ENCODE measurements around the gene WWC1.
A peak's percentile ranks its signal among the peaks of the same experiment; 100 is the strongest.

Gene WWC1

DNA sequence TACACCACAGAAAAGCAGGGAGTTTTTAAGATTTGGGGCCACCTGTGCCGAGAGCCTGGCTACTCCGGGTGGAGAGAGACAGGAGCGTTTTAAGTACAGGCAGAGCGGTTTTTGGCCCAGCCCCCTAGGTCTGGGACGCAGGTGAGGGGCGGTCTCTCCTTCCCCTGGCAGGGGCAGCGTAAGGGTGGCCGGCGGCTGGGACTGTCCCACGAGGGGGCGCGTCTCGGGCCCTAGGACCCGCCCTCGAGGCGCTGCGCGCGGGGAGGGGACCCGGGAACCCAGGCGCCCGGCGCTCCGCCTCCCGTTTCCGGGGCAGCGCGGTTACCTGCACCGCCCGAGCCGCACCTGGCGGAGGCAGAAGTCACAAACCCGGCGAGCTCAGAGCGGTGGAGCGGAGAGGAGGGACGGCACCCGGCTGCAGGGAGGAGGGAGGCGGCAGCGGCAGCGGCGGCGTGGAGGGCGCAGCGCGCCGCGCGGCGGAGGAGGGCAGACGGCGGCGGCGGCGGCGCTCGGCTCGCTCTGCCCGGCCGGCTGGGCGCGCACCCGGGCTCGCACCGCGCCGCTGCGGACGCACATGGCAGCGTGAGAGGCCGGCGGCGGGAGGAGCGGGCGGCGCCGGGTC, at the start of gene WWC1:
Gene WWC1, plus strand, starts transcription at position 304 of the 622 bp plus-strand sequence. CDS start 508 bp downstream, outside the sequence.
- DNase-seq (ENCODE audit: low read depth in 2 of 2): peak in 1 of 2 donors; percentile 40

DNA sequence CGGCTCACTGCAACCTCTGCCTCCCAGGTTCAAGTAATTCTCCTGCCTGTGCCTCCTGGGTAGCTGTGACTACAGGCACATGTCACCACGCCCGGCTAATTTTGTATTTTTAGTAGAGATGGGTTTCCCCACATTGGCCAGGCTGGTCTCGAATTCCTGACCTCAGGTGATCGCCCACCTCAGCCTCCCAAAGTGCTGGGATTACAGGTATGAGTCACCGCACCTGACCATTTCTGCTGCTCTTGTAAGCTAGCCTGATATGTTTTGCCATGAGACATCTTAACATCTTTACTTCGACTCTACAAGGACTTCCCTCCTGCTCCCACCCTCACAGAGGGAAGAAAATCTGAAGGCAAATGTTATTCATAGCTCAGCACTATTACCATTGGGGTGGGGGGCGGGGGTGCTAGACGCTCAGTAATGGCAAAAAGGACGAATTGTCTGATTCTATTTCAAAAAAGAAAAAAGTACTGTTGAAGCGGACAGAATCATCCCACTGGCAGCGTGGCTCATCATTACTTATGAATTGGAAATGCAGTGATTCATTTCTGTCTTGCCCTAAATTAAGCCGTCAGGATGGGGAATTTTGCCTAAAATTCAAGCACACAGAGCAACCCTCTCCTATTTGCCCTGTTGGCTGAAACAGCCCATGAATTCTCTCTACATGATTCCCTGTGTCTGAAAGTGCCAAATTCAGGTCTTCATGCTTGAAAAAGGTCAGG, 46.4 kb upstream of the WWC1 start:
- DNase-seq (ENCODE audit: low read depth in 2 of 2): no peak

DNA sequence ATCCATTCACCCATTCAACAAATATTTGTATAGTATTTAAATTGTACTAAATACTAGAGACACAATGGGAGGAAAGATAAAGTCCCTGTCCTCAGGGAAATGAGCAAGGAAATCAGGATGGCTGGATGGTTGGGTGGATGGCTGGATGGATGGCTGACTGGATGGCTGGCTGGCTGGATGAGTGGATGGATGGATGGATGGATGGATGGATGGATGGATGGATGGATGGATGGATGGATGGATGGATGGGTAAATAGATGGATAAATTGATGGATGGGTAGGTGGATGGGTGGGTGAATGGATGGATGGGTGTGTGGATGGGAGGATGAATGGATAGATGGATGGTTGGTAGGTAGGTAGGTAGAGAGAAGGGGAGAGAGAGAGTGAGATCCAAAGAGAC, 41.5 kb upstream of the WWC1 start:
- DNase-seq (ENCODE audit: low read depth in 2 of 2): no peak

DNA sequence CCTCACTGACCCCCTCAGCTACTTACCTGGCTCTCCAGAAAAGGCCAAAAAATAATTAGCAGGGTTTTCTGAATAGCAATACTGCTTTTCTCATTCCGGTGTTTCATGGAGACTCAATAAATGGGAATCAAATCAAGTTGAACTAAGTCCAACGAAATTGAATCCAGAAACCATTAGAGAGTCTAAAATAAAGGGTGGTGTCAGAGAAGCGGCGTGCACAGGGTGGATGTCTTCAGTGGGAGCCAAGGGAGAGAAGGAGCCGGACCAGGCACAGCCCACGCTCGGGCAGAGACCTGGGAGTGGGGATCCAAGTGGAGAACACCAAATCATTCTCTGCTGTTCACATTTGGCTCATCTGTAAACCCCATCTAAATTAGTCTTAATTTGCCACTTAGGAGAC, 40.2 kb upstream of the WWC1 start:
- DNase-seq (ENCODE audit: low read depth in 2 of 2): no peak

DNA sequence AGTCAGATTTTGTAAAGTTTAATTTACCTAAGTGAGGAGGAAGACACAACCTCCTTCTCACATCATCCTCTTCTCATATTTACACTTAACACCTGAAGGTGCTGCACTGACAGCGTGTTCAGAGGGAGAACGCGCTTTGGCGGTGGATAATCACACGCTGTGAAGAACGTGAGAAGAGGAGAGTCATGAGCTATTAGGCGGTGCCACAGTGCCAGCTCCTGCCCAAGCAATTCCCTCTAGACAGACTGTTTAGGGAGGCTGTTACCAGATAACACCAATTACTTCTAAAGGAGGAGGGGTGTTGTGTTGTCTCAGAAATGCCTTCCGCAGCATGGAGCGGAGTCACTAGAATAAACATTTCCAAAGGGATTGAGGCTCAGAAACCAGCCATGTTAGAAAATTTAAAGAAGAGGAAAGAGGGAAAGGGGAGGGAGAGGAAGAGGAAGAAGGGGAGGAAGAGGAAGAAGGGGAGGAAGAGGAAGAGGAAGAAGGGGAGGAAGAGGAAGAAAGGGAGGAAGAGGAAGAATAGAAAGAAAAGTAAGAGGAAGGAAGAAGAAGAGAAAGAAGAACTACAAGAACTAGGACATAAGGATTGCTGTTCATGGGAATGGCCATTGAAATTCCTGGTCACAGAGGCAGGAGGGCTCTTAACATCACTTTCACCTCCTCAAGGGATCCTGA, 37.3 kb upstream of the WWC1 start:
- no peak for DNase-seq (ENCODE audit: low read depth in 2 of 2)

GRCh38 chr5:168260353-168261226, 30.9 kb upstream of the WWC1 start:
- DNase-seq (ENCODE audit: low read depth in 2 of 2): no peak

GRCh38 chr5:168261227-168261571, 30.2 kb upstream of the WWC1 start:
- no peak for DNase-seq (ENCODE audit: low read depth in 2 of 2)

- no peak for DNase-seq (ENCODE audit: low read depth in 2 of 2)
Measured at GRCh38 chr5:168262042-168262743, 29.3 kb upstream of the WWC1 start.

GRCh38 chr5:168263121-168263520, 28.3 kb upstream of the WWC1 start:
- no peak for DNase-seq (ENCODE audit: low read depth in 2 of 2)

- no peak for DNase-seq (ENCODE audit: low read depth in 2 of 2)
Measured at GRCh38 chr5:168266016-168266415, 25.4 kb upstream of the WWC1 start.

- DNase-seq (ENCODE audit: low read depth in 2 of 2): peak; percentile 17 to 46
Measured at GRCh38 chr5:168268949-168269936, 22.2 kb upstream of the WWC1 start.

- DNase-seq (ENCODE audit: low read depth in 2 of 2): no peak
Measured at GRCh38 chr5:168269937-168270330, 21.5 kb upstream of the WWC1 start.

GRCh38 chr5:168270476-168270875, 21.0 kb upstream of the WWC1 start:
- DNase-seq (ENCODE audit: low read depth in 2 of 2): no peak

DNA sequence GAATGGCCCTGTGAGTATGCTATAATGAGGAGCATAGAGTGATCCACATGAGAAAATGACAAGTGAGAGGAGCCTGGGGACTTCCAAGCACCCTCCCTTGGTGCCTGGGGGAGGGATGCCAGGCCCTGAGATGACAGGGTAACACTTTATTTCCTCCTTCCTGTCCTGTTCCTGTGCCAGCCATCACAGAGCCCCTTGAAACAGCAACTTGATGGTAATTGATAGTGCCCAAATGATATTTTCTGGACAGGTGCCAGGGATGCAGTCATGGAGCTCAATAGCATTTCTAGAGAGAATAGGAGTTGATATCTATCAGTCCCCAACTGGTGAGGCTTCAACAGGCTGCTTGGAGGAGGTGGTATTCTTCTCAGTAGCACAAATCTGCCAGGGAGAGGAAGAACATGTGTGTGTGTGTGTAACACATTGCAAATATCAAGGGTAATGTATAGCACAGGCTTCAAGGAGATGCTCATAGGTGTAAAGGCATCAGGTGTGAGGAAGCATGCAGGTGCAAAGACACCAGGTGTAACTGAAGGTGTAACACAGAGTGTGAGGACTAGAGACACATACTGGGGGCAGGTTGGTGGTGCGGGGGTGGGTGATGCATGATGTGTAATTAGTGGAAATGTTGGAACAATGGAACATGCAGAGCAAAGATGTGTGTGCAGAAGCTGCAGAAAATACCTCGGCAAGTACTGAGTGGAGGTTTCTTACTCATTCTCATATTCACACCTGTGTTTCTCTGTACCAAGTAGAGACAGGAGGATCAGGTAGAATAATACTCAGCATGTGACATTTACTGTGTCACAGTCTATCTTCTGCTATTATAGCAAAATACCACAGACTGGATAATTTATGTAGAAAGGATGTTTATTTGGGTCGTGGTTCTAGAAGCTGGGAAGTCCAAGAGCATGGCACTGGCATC, 18.1 kb upstream of the WWC1 start:
- DNase-seq (ENCODE audit: low read depth in 2 of 2): no peak

GRCh38 chr5:168274406-168274805, 17.0 kb upstream of the WWC1 start:
- DNase-seq (ENCODE audit: low read depth in 2 of 2): no peak

DNA sequence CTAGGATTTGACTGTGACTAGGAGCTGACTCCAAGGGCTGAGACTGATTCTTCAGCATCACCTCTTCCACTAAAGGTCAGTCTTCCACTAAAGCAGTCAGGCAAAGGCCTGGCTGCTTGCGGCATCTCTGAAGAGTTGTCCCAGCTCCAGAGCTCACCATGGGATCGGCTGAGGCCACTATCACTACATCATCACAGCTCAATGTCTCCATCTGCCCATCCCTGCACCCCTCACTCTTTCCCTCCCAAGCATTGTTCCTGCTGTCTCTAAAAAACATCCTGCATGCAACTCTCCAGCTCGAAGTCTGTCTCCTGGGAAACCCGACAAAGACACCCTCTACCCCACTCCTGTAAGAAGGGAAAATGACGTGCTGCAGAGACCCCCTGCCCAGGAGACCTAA, 15.5 kb upstream of the WWC1 start:
- no peak for DNase-seq (ENCODE audit: low read depth in 2 of 2)

GRCh38 chr5:168282120-168282519, 9.3 kb upstream of the WWC1 start:
- DNase-seq (ENCODE audit: low read depth in 2 of 2): no peak

DNA sequence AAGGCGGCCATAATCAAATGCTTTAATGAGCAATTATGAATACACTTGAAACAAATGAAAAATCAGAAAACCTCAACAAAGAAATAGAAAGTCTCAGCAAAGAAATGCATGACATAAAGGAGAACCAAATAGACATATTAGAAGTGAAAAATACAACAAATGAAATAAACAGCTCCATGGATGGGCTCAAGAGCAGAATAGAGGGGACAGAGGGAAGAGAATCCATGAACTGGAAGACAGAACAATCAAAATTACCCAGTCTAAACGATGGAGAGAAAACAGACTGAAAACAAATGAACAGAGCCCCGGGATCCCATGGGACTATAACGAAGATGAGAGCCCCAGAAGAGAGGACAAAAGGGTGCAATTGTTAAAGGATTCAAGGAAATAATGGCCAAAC, 6.6 kb upstream of the WWC1 start:
- no peak for DNase-seq (ENCODE audit: low read depth in 2 of 2)

DNA sequence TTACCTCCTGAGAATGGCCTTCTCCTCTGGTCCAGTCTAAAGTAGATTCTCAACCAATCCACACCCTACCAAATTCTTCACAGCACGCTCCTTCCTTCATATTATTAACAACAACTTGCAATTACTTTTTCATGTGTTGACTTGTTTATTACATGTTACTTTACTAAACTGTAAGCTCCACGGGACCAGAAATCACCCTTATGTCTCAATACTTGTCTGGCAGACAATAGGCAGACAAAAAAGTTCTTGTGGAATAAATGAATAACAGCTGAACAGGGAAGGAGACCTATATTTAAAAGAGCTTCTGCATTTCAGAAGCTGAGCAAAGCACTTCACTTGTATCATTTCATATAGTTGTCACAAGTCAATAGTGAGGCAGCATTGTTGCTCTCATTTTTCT, 5.7 kb upstream of the WWC1 start:
- DNase-seq (ENCODE audit: low read depth in 2 of 2): no peak

Data from stimulated activated CD8-positive, alpha-beta memory T cell treated with anti-CD3 and anti-CD28 coated beads, Interleukin-7, amount 100 ng/mL, for 4 hours (primary cell).